KBM-7 (cell line): Measurements from ENCODE around the gene TEX22.

Experiments used
- DNase-seq: peaks from one replicate; pipeline ENCODE4 v3.0.0-alpha.2; 2015
- in situ Hi-C: fragments of 300-500 bp; cut with MboI; formaldehyde crosslinking; loops from 2 replicates; pipeline ENCODE4 v1.14.3; 2020; ENCODE audit warnings: low sequenced_read_pairs, low pct_unique_long_range_greater_than_20kb, mixed read lengths

Gene TEX22

GRCh38 chr14:105427936-105428485, 29.7 kb downstream of the TEX22 start:
- in situ Hi-C loops, result no loop called here
- no peak for DNase-seq

- DNase-seq, result no peak
- in situ Hi-C loops, result no loop called here
Measured at GRCh38 chr14:105430042-105430441, 31.7 kb downstream of the TEX22 start.

GRCh38 chr14:105430565-105430964, 32.2 kb downstream of the TEX22 start:
- in situ Hi-C loops, result no loop called here
- no peak for DNase-seq

- in situ Hi-C loops, result no loop called here
- no peak for DNase-seq
Measured at GRCh38 chr14:105431256-105431655, 32.9 kb downstream of the TEX22 start.

GRCh38 chr14:105432657-105433056, 34.3 kb downstream of the TEX22 start:
- DNase-seq, result no peak
- in situ Hi-C loops, result no loop called here

GRCh38 chr14:105433161-105433605, 34.8 kb downstream of the TEX22 start:
- in situ Hi-C loops, result no loop called here
- no peak for DNase-seq

GRCh38 chr14:105436402-105436801, 38.1 kb downstream of the TEX22 start:
- in situ Hi-C loops, result no loop called here
- no peak for DNase-seq

GRCh38 chr14:105436891-105437722, 38.8 kb downstream of the TEX22 start:
- in situ Hi-C loops, result no loop called here
- DNase-seq, result no peak

- in situ Hi-C loops, result no loop called here
- no peak for DNase-seq
Measured at GRCh38 chr14:105437723-105438500, 39.6 kb downstream of the TEX22 start.

GRCh38 chr14:105439179-105439578, 40.8 kb downstream of the TEX22 start:
- no peak for DNase-seq
- in situ Hi-C loops, result no loop called here

- no peak for DNase-seq
- in situ Hi-C loops, result no loop called here
Measured at GRCh38 chr14:105439710-105440553, 41.6 kb downstream of the TEX22 start.

GRCh38 chr14:105440554-105440900, 42.2 kb downstream of the TEX22 start:
- in situ Hi-C loops, result no loop called here
- no peak for DNase-seq

GRCh38 chr14:105440992-105441391, 42.7 kb downstream of the TEX22 start:
- DNase-seq, result no peak
- in situ Hi-C loops, result no loop called here

GRCh38 chr14:105442125-105442524, 43.8 kb downstream of the TEX22 start:
- DNase-seq, result no peak
- in situ Hi-C loops, result no loop called here

GRCh38 chr14:105442834-105443233, 44.5 kb downstream of the TEX22 start:
- DNase-seq, result no peak
- in situ Hi-C loops, result no loop called here

- no peak for DNase-seq
- in situ Hi-C loops, result no loop called here
Measured at GRCh38 chr14:105444859-105445258, 46.5 kb downstream of the TEX22 start.

GRCh38 chr14:105445290-105445689, 47.0 kb downstream of the TEX22 start:
- no peak for DNase-seq
- in situ Hi-C loops, result no loop called here

GRCh38 chr14:105445901-105446845, 47.8 kb downstream of the TEX22 start:
- DNase-seq, result no peak

More at GRCh38 chr14:105445901-105446845, 47.8 kb downstream of the TEX22 start:
- in situ Hi-C loops, result no loop called here
